ENCODE measurements around the gene SOCS6. TPM values are rescaled to one million over a fixed set of nuclear protein-coding genes. Genes with fewer than 3 reads are reported as not detected.

The SOCS6 gene
- total RNA-seq, 1 experiment from 2014 or later = 53.4 TPM

DNA sequence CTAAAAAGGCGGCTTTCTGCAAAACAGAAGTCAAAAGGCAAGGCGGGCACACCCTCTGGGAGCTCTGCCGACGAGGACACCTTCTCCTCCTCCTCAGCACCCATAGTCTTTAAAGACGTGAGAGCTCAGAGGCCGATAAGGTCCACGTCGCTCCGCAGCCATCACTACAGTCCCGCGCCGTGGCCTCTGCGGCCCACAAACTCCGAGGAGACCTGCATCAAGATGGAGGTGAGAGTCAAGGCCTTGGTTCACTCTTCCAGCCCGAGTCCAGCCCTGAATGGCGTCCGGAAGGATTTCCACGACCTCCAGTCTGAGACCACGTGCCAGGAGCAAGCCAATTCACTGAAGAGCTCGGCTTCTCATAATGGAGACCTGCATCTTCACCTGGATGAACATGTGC is 36.1 kb downstream of the SOCS6 start:
- Histone ChIP-seq H3K9me3 (ENCODE audit: control insufficient read depth in 1 of 2, insufficient read depth in 1 of 2, low read depth in 1 of 2, low read length in 2 of 2) (no peaks in the 10 kb centered on the region), H3K9me2 (ENCODE audit: insufficient read depth) (no peaks in the 10 kb centered on the region), H3K4me2 (ENCODE audit: low read length) (no peak overlapping the region), H3K4me1 (ENCODE audit: control insufficient read depth in 1 of 2, insufficient read depth in 2 of 2, low read length in 2 of 2) (peaks cover 12 to 24% of the 10 kb centered on the region in 2 experiments), H3K4me3 (replicated peaks in 1 of 2; ENCODE audit: low read depth in 1 of 2, low read length in 2 of 2) (no peak overlapping the region), H4K20me1 (ENCODE audit: insufficient read depth) (0 out of 2 replicates have a peak, but pooled peaks cover 4% of the 10 kb centered on the region), H3K27me3 (ENCODE audit: insufficient read depth, low read length) (no peaks in the 10 kb centered on the region), H3K79me2 (ENCODE audit: insufficient read depth, low read length) (peaks cover 97% of the 10 kb centered on the region), H3K9ac (ENCODE audit: low read length) (no peak overlapping the region), H3K27ac (ENCODE audit: low read depth, low read length) (no peak overlapping the region), H3K36me3 (ENCODE audit: control insufficient read depth in 1 of 2, insufficient read depth in 2 of 2, low read length in 2 of 2) (peaks cover 7 to 30% of the 10 kb centered on the region in 2 experiments; a peak in 3 of 4 replicates), H2AFZ (ENCODE audit: low read depth, low read length, poor library complexity, severe bottlenecking) (no peak overlapping the region)
- ChIA-PET CTCF (no interaction called here), POLR2A (no interaction called here), RAD21 (ENCODE audit: low non-redundant PET in 1 of 2, low total read pairs in 2 of 2, uncharacterized antibody in 2 of 2, unreplicated experiment in 2 of 2) (no interaction called here)
- BruUV-seq (replicated peaks) = TSS peak; percentile 17
- ATAC-seq (no peak), DNase-seq (ENCODE audit: low read depth, low spot score) (no peak)
- TF ChIP-seq SP1 (IDR thresholded peaks at IDR 0.05; ENCODE audit: low read depth) (no peak), POLR2AphosphoS5 (IDR thresholded peaks at IDR 0.05; ENCODE audit: low read depth, low read length) (no peak), JUND (IDR thresholded peaks at IDR 0.05) (no peak), SRF (IDR thresholded peaks at IDR 0.05; ENCODE audit: low read depth) (no peak), CBX3 (IDR thresholded peaks at IDR 0.05; ENCODE audit: low read depth) (no peak), RAD21 (IDR thresholded peaks at IDR 0.05; ENCODE audit: low read depth) (no peak), CEBPB (IDR thresholded peaks at IDR 0.05; ENCODE audit: low read depth) (no peak), EZH2phosphoT487 (IDR thresholded peaks at IDR 0.05; ENCODE audit: borderline replicate concordance) (no peak), TCF7L2 (IDR thresholded peaks at IDR 0.05; ENCODE audit: borderline replicate concordance, extremely low read depth, insufficient read depth, insufficient read length) (no peak), ZFX (IDR thresholded peaks at IDR 0.05) (no peak), ZNF274 (IDR thresholded peaks at IDR 0.05; ENCODE audit: low read depth, low read length) (no peak), POLR2A (IDR thresholded peaks at IDR 0.05; ENCODE audit: borderline replicate concordance, extremely low read depth, insufficient read depth, insufficient read length) (no peak), FOSL1 (IDR thresholded peaks at IDR 0.05; ENCODE audit: low read depth) (no peak)
- TF ChIP-seq, protein P1, sequence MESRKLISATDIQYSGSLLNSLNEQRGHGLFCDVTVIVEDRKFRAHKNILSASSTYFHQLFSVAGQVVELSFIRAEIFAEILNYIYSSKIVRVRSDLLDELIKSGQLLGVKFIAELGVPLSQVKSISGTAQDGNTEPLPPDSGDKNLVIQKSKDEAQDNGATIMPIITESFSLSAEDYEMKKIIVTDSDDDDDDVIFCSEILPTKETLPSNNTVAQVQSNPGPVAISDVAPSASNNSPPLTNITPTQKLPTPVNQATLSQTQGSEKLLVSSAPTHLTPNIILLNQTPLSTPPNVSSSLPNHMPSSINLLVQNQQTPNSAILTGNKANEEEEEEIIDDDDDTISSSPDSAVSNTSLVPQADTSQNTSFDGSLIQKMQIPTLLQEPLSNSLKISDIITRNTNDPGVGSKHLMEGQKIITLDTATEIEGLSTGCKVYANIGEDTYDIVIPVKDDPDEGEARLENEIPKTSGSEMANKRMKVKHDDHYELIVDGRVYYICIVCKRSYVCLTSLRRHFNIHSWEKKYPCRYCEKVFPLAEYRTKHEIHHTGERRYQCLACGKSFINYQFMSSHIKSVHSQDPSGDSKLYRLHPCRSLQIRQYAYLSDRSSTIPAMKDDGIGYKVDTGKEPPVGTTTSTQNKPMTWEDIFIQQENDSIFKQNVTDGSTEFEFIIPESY (IDR thresholded peaks at IDR 0.05; ENCODE audit: extremely low read depth, insufficient replicate concordance, low read length) = no peak
- TF ChIP-seq, protein P2, sequence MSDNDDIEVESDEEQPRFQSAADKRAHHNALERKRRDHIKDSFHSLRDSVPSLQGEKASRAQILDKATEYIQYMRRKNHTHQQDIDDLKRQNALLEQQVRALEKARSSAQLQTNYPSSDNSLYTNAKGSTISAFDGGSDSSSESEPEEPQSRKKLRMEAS (IDR thresholded peaks at IDR 0.05) = no peak
- TF ChIP-seq, protein P3, sequence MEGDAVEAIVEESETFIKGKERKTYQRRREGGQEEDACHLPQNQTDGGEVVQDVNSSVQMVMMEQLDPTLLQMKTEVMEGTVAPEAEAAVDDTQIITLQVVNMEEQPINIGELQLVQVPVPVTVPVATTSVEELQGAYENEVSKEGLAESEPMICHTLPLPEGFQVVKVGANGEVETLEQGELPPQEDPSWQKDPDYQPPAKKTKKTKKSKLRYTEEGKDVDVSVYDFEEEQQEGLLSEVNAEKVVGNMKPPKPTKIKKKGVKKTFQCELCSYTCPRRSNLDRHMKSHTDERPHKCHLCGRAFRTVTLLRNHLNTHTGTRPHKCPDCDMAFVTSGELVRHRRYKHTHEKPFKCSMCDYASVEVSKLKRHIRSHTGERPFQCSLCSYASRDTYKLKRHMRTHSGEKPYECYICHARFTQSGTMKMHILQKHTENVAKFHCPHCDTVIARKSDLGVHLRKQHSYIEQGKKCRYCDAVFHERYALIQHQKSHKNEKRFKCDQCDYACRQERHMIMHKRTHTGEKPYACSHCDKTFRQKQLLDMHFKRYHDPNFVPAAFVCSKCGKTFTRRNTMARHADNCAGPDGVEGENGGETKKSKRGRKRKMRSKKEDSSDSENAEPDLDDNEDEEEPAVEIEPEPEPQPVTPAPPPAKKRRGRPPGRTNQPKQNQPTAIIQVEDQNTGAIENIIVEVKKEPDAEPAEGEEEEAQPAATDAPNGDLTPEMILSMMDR (IDR thresholded peaks at IDR 0.05 in 2 of 3, conservative IDR thresholded peaks at IDR 0.05 in 1 of 3; ENCODE audit: borderline replicate concordance in 1 of 3, insufficient read depth in 1 of 3, low read depth in 2 of 3, low read length in 2 of 3) = no peak
- intact Hi-C loops (cut with micrococcal nuclease) = no loop called here

Data from HCT116 (cell line).